ENCODE results near the gene UBE2L3. TPM values are rescaled to one million over a fixed set of nuclear protein-coding genes. Genes with fewer than 3 reads are reported as not detected.
"Not testable (repeated sequence)": the region's sequence is repeated elsewhere in the genome, so short reads cannot be mapped to it uniquely, and the experiment has no call there.

UBE2L3 gene
- total RNA-seq, 4 donors from 2014 or later: 40.5 to 94.4 (median 60.0) TPM

GRCh38 chr22:21573750-21574494 lies 6.4 kb downstream of the UBE2L3 start:
- Histone ChIP-seq H3K36me3 (no peaks in the 10 kb centered on the region), H3K27me3 (no peaks in the 10 kb centered on the region), H3K9me3 (no peaks in the 10 kb centered on the region), H3K4me3 (no peak overlapping the region), H3K27ac (no peak overlapping the region), H3K4me1 (peaks cover 6 to 82% (median 36%) of the 10 kb centered on the region in 3 donors)
- 61% methylated on average over 2 of the region's 5 CpGs; no CpG with 5 or more reads in 1 of the 2 donors for WGBS, 2 donors (ENCODE audit: low coverage in 1 of 2)
- no peak for ATAC-seq
- TF ChIP-seq CTCF (IDR thresholded peaks at IDR 0.05) (no peak), EP300 (IDR thresholded peaks at IDR 0.05) (no peak), POLR2AphosphoS5 (IDR thresholded peaks at IDR 0.05) (no peak), POLR2A (IDR thresholded peaks at IDR 0.05) (no peak)

GRCh38 chr22:21579474-21579851 lies 11.9 kb downstream of the UBE2L3 start:
- H3K9me3 ChIP-seq: no peaks in the 10 kb centered on the region
- ATAC-seq: no peak
- 59 to 73% methylated on average over 6 of the region's 6 CpGs for WGBS, 2 donors (ENCODE audit: low coverage in 1 of 2)

GRCh38 chr22:21580623-21581007 lies 13.1 kb downstream of the UBE2L3 start:
- not testable (repeated sequence) for H3K27ac ChIP-seq, ATAC-seq, H3K36me3 ChIP-seq, H3K4me3 ChIP-seq, H3K9me3 ChIP-seq, H3K27me3 ChIP-seq
- H3K4me1 ChIP-seq: peaks cover 0 to 70% (median 14%) of the 10 kb centered on the region in 3 donors
- 93 to 94% methylated on average over 6 to 8 of the region's 9 CpGs for WGBS, 2 donors (ENCODE audit: low coverage in 1 of 2)

More at GRCh38 chr22:21579474-21579851, 11.9 kb downstream of the UBE2L3 start:
- Histone ChIP-seq H3K27me3 (no peaks in the 10 kb centered on the region), H3K4me1 (peaks cover 0 to 71% (median 18%) of the 10 kb centered on the region in 3 donors), H3K4me3 (no peak overlapping the region), H3K27ac (no peak overlapping the region), H3K36me3 (no peaks in the 10 kb centered on the region)
- no peak for TF ChIP-seq POLR2AphosphoS5 (IDR thresholded peaks at IDR 0.05)
- no peak for TF ChIP-seq EP300 (IDR thresholded peaks at IDR 0.05)
- no peak for TF ChIP-seq POLR2A (IDR thresholded peaks at IDR 0.05)
- no peak for TF ChIP-seq CTCF (IDR thresholded peaks at IDR 0.05)

- ATAC-seq, H3K4me3 ChIP-seq, H3K27me3 ChIP-seq, H3K27ac ChIP-seq, H3K9me3 ChIP-seq, H3K36me3 ChIP-seq: not testable (repeated sequence)
- 94% methylated on average over 6 of the region's 10 CpGs; no CpG with 5 or more reads in 1 of the 2 donors for WGBS, 2 donors (ENCODE audit: low coverage in 1 of 2)
- peaks cover 0 to 70% (median 14%) of the 10 kb centered on the region in 3 donors for H3K4me1 ChIP-seq
Observed at GRCh38 chr22:21581009-21581713, 13.6 kb downstream of the UBE2L3 start.

- Histone ChIP-seq H3K27ac (no peak overlapping the region), H3K4me3 (no peak overlapping the region), H3K27me3 (no peaks in the 10 kb centered on the region), H3K9me3 (no peaks in the 10 kb centered on the region), H3K4me1 (peaks cover 0 to 70% (median 14%) of the 10 kb centered on the region in 3 donors), H3K36me3 (no peaks in the 10 kb centered on the region)
- 49 to 70% methylated on average over 8 of the region's 10 CpGs for WGBS, 2 donors (ENCODE audit: low coverage in 1 of 2)
- ATAC-seq: no peak
- no peak for TF ChIP-seq POLR2AphosphoS5 (IDR thresholded peaks at IDR 0.05)
- no peak for TF ChIP-seq CTCF (IDR thresholded peaks at IDR 0.05)
- TF ChIP-seq EP300 (IDR thresholded peaks at IDR 0.05): no peak
- no peak for TF ChIP-seq POLR2A (IDR thresholded peaks at IDR 0.05)
Observed at GRCh38 chr22:21582801-21583740, 15.6 kb downstream of the UBE2L3 start.

Data from gastroesophageal sphincter (tissue), 4 donors.